RKO (cell line): ENCODE measurements around the gene PRRT1.
"Not testable (repeated sequence)": the region's sequence is repeated elsewhere in the genome, so short reads cannot be mapped to it uniquely, and the experiment has no call there.

Experiments used
- DNase-seq: peaks from one replicate; pipeline ENCODE4 v3.0.0-alpha.2; 2016; ENCODE audit warnings: low spot score

Gene PRRT1

GRCh38 chr6:32149932-32150870 is 1.5 kb downstream of the PRRT1 start:
- DNase-seq: no peak

GRCh38 chr6:32149092-32149755 is 2.5 kb downstream of the PRRT1 start:
- DNase-seq: no peak

- DNase-seq: no peak
Observed at GRCh38 chr6:32148289-32149091, 3.2 kb downstream of the PRRT1 start.

- DNase-seq: no peak
Observed at GRCh38 chr6:32147401-32148132, 4.2 kb downstream of the PRRT1 start.

GRCh38 chr6:32146687-32147086 is 5.1 kb downstream of the PRRT1 start:
- no peak for DNase-seq

- DNase-seq: no peak
Observed at GRCh38 chr6:32146287-32146686, 5.5 kb downstream of the PRRT1 start.

- not testable (repeated sequence) for DNase-seq
Observed at GRCh38 chr6:32144238-32144637, 7.5 kb downstream of the PRRT1 start.

- no peak for DNase-seq
Observed at GRCh38 chr6:32140420-32141046, 11.2 kb downstream of the PRRT1 start.

- no peak for DNase-seq
Observed at GRCh38 chr6:32139590-32139989, 12.1 kb downstream of the PRRT1 start.

GRCh38 chr6:32137454-32137853 is 14.3 kb downstream of the PRRT1 start:
- no peak for DNase-seq

GRCh38 chr6:32133786-32134185 is 18.0 kb downstream of the PRRT1 start:
- no peak for DNase-seq

GRCh38 chr6:32132110-32132509 is 19.6 kb downstream of the PRRT1 start:
- DNase-seq: no peak

GRCh38 chr6:32131439-32131948 is 20.2 kb downstream of the PRRT1 start:
- DNase-seq: no peak

GRCh38 chr6:32129297-32130088 is 22.2 kb downstream of the PRRT1 start:
- DNase-seq: peak; percentile 35

- no peak for DNase-seq
Observed at GRCh38 chr6:32128751-32129296, 22.9 kb downstream of the PRRT1 start.

GRCh38 chr6:32127717-32128592 is 23.8 kb downstream of the PRRT1 start, which contains the start of gene ATF6B:
Gene ATF6B (minus strand): TSS chr6:32128246. CDS start chr6:32128207, 39 bp downstream.
- peak; percentile 100 for DNase-seq

GRCh38 chr6:32127409-32127716 is 24.4 kb downstream of the PRRT1 start:
- DNase-seq: peak; percentile 46

GRCh38 chr6:32126880-32127279 is 24.9 kb downstream of the PRRT1 start:
- peak; percentile 44 for DNase-seq

- DNase-seq: no peak
Observed at GRCh38 chr6:32123681-32124080, 28.1 kb downstream of the PRRT1 start.
